GM12878 (cell line): Measurements from ENCODE around the gene OXCT2.
A peak's percentile ranks its signal among the peaks of the same experiment; 100 is the strongest.

ENCODE experiments used
- ATF7 ChIP-seq: fragments of 450-650 bp; IDR thresholded peaks from 2 replicates; pipeline ENCODE4 v1.6.1; 2016; ENCODE audit warnings: low read depth, mild to moderate bottlenecking
- BACH1 ChIP-seq: fragments of 450-650 bp; IDR thresholded peaks from 2 replicates; pipeline ENCODE4 v1.6.1; 2017; ENCODE audit warnings: mild to moderate bottlenecking, borderline replicate concordance
- CTCF ChIP-seq, 3 experiments: IDR thresholded peaks in 2 of 3; conservative IDR thresholded peaks in 1 of 3; 2 replicates each; pipeline ENCODE4 v1.5.1; 2011; ENCODE audit warnings: low read depth in 3 of 3, low read length in 3 of 3, mild to moderate bottlenecking in 3 of 3, control low read depth in 2 of 3, moderate library complexity in 2 of 3, inconsistent platforms in 1 of 3, mixed read lengths in 1 of 3; ENCODE audit not compliant: control insufficient read depth in 2 of 3, insufficient read depth in 1 of 3; ENCODE audit errors: extremely low read depth in 1 of 3
- EGR1 ChIP-seq, 2 experiments: IDR thresholded peaks; 1 replicate in 1 of 2; 2 replicates in 1 of 2; pipeline ENCODE4 v1.6.1; 2011 to 2012; ENCODE audit warnings: low read depth in 2 of 2, low read length in 2 of 2, borderline replicate concordance in 1 of 2, mild to moderate bottlenecking in 1 of 2, moderate library complexity in 1 of 2
- JUND ChIP-seq: IDR thresholded peaks from 2 replicates; pipeline ENCODE4 v1.6.1; 2012; ENCODE audit warnings: low read depth, mild to moderate bottlenecking, low read length, improper control_type of control experiment, moderate library complexity
- MAX ChIP-seq: IDR thresholded peaks from 2 replicates; pipeline ENCODE4 v1.6.1; 2012; ENCODE audit warnings: low read depth, low read length, improper control_type of control experiment
- RAD21 ChIP-seq: IDR thresholded peaks from 2 replicates; pipeline ENCODE4 v1.6.1; 2011; ENCODE audit warnings: mild to moderate bottlenecking, low read depth, low read length, moderate library complexity; ENCODE audit not compliant: insufficient read depth
- RELA ChIP-seq: fragments of 450-650 bp; IDR thresholded peaks from 2 replicates; pipeline ENCODE4 v1.8.0; 2014; ENCODE audit warnings: borderline replicate concordance; ENCODE audit not compliant: partially characterized antibody
- ZNF217 ChIP-seq: fragments of 450-650 bp; IDR thresholded peaks from 2 replicates; pipeline ENCODE4 v1.6.1; 2017; ENCODE audit warnings: antibody characterized with exemption, mild to moderate bottlenecking
- TF ChIP-seq, protein P1 (sequence below): IDR thresholded peaks from 2 replicates; pipeline ENCODE4 v1.6.1; 2012; ENCODE audit warnings: low read depth, low read length, improper control_type of control experiment
- TF ChIP-seq, protein P2 (sequence below): IDR thresholded peaks from 2 replicates; pipeline ENCODE4 v1.6.1; 2011; ENCODE audit warnings: mild to moderate bottlenecking, low read depth, low read length, moderate library complexity; ENCODE audit not compliant: insufficient replicate concordance

DNA sequence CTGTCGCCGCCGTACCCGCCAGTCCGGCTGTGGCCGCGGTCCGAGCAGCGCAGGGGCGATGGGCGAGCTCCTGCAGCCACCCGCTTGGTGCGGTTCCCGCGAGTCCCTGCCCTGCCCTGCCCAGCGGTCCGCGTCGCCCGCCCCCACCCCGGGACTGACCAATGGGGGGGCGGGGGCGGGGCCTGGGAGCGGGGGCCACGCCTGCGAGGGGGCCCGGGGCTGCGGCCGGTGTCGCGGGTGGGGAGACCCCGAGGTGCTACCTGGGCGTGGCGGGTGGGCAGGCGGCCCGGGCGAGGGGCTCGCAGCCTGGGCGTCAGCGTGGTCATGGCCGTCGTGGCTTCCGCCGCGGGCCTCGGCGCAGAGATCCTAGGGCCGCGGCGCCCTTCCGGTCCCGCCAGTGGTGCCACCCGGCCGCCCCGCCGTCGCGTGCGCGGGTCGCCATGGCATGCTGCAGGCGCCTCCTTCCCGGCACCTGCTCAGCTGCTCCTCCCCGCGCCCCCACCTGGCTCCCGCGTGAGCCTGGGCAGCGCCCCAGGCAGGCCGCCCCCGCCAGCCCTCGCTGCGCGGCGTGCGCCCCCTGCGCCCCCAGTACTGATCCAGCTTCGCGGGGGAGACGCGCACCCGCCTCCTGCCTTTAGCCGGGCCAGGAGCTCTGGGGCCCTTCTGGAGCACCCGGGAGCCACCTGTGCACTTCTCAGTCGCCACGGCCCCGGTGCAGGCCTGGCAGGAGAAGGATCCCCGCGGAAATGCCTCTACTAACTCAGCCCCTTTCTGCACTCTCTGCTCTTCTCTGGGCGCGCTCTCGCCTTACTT, 17.8 kb upstream of the OXCT2 start, which contains the start of gene BMP8B:
- TF ChIP-seq RELA (no peak), JUND (0 out of 2 replicates have a peak, but pooled peaks have one; percentile 13), BACH1 (peak; percentile 66), ATF7 (no peak), EGR1 (IDR thresholded peaks at IDR 0.05; ENCODE audit: borderline replicate concordance in 1 of 2, low read depth in 2 of 2, low read length in 2 of 2) (peak in 1 of 2 experiments; percentile 55; a peak in 1 of 3 replicates), MAX (no peak; the same call in 1 of the 2 replicates), CTCF (IDR thresholded peaks at IDR 0.05 in 2 of 3, conservative IDR thresholded peaks at IDR 0.05 in 1 of 3; ENCODE audit: control insufficient read depth in 2 of 3, extremely low read depth in 1 of 3, insufficient read depth in 1 of 3, low read depth in 3 of 3, low read length in 3 of 3) (peak in 1 of 3 experiments; percentile 5; a peak in 1 of 6 replicates), ZNF217 (no peak; the same call in 1 of the 2 replicates), RAD21 (no peak)
- TF ChIP-seq, protein P1, sequence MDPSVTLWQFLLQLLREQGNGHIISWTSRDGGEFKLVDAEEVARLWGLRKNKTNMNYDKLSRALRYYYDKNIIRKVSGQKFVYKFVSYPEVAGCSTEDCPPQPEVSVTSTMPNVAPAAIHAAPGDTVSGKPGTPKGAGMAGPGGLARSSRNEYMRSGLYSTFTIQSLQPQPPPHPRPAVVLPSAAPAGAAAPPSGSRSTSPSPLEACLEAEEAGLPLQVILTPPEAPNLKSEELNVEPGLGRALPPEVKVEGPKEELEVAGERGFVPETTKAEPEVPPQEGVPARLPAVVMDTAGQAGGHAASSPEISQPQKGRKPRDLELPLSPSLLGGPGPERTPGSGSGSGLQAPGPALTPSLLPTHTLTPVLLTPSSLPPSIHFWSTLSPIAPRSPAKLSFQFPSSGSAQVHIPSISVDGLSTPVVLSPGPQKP, result no peak
- TF ChIP-seq, protein P2, sequence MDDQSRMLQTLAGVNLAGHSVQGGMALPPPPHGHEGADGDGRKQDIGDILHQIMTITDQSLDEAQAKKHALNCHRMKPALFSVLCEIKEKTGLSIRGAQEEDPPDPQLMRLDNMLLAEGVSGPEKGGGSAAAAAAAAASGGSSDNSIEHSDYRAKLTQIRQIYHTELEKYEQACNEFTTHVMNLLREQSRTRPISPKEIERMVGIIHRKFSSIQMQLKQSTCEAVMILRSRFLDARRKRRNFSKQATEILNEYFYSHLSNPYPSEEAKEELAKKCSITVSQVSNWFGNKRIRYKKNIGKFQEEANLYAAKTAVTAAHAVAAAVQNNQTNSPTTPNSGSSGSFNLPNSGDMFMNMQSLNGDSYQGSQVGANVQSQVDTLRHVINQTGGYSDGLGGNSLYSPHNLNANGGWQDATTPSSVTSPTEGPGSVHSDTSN, result no peak
